Placental pericyte (primary cell): ENCODE results near the gene FAM229B. TPM values are rescaled to one million over a fixed set of nuclear protein-coding genes. Genes with fewer than 3 reads are reported as not detected.

ENCODE experiments used
- total RNA-seq: library from RNA; depleted of rRNA; stranded (reverse); fragments of >200 nt; gene quantifications from 2 replicates; pipeline ENCODE4 v1.2.3, GENCODE V29; 2012

FAM229B gene, protein sequence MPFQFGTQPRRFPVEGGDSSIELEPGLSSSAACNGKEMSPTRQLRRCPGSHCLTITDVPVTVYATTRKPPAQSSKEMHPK
- 4.4 and 8.4 TPM in 2 replicates for total RNA-seq

DNA sequence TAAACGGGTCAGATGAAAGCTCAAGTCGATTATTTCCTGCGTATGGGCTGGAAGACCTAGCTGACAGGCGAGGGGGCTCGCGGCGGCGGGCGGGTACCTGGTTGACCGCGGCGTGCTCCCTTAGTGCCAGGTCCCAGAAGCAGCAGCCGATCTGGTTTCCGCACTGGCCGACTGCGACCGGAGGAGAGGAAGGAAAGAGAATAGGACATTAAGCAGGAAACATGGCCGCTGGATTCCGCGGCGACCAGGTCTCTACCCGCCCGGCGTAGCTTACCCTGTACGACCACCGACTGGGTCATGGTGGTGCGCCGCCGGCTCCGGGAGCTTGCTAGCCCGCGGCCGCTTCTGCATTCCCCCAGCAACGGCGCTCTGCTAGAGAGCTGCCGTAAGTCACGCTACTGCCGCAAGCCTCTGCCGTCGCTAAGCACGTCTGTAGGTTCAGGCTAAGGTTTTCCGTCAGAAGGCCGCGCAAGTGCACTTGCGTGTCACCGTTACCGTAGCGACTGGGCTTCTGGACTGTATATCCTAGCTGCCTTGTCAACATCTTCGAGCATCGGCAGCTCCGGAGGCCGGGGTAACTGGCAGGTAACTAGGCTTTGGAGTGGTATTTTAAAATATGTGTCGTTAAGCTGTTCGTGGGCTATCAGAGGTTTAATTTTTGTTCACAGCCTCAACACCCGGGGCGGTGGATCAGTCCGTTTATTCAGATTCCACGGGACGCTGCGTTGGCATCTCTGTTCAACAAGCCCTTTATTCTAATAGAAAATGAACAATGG, at the start of gene FAM229B, which contains the start of gene TUBE1:
TSS of gene FAM229B (plus strand) at position 456 of the 776 bp plus-strand sequence. CDS start 11,693 bp downstream, outside the sequence.
TSS of gene TUBE1 (minus strand) at position 347 of the 776 bp plus-strand sequence. CDS start at position 299, 48 bp downstream.

DNA sequence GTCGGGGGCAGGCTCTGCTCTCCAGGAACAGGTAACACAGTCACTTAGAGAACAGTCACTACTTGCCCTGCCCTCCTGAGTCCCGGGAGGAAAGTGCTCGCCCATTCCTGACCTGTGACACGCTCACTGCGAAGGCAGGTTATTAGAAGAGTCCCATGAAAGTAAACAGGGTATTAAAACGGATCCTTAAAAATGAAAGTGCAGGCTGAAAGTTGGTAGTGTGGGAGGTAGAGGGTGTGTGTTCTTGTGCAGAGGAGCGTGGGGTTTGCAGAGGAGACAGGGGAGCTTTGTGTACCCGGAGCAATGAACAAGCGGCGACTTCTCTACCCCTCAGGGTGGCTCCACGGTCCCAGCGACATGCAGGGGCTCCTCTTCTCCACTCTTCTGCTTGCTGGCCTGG, 33.4 kb upstream of the FAM229B start, which contains the start of gene CCN6:
TSS of gene CCN6 (plus strand) at position 104 of the 400 bp plus-strand sequence. CDS start at position 358, 254 bp downstream.

Other genes with a start within 250 kb of the FAM229B start
- 66.9 and 121 TPM in 2 replicates for gene FYN, start 214.1 kb upstream of the FAM229B start, total RNA-seq
- gene CCN6, start 33.5 kb upstream of the FAM229B start, total RNA-seq, result not detected in 2 replicates
- gene TUBE1, start 109 bp upstream of the FAM229B start, total RNA-seq, result 31.5 and 47.3 TPM in 2 replicates
- 105 and 123 TPM in 2 replicates for gene LAMA4, start 167.0 kb downstream of the FAM229B start, total RNA-seq